ES-I3 (cell line): ENCODE data around the gene RGCC.
"Not testable (repeated sequence)": the region's sequence is repeated elsewhere in the genome, so short reads cannot be mapped to it uniquely, and the experiment has no call there.

ENCODE experiments used
- H3K36me3 ChIP-seq: 2 replicates; pipeline ENCODE4 v1.6.1; 2013; ENCODE audit warnings: mild to moderate bottlenecking, low read length, control low read depth, moderate library complexity; ENCODE audit not compliant: insufficient read depth
- H3K4me1 ChIP-seq: 2 replicates; pipeline ENCODE4 v1.6.1; 2013; ENCODE audit warnings: mild to moderate bottlenecking, control low read depth, low read length; ENCODE audit not compliant: insufficient read depth
- H3K9ac ChIP-seq: 2 replicates; pipeline ENCODE4 v1.6.1; 2013; ENCODE audit warnings: low read depth, mild to moderate bottlenecking, low read length, moderate library complexity
- H3K9me3 ChIP-seq: 2 replicates; pipeline ENCODE4 v1.6.1; 2013; ENCODE audit warnings: mild to moderate bottlenecking, low read length, moderate library complexity; ENCODE audit not compliant: control insufficient read depth, insufficient read depth

Gene RGCC

GRCh38 chr13:41424675-41425074 lies 32.7 kb upstream of the RGCC start:
- H3K4me1 ChIP-seq, H3K9me3 ChIP-seq, H3K9ac ChIP-seq, H3K36me3 ChIP-seq: not testable (repeated sequence)

- no peaks in the 10 kb centered on the region for H3K9me3 ChIP-seq
- H3K4me1 ChIP-seq = no peaks in the 10 kb centered on the region
- H3K9ac ChIP-seq = no peak overlapping the region
- no peaks in the 10 kb centered on the region for H3K36me3 ChIP-seq
These were observed 31.3 kb upstream of the RGCC start for GRCh38 chr13:41426047-41426446.

GRCh38 chr13:41427666-41428065 lies 29.7 kb upstream of the RGCC start:
- H3K9me3 ChIP-seq = no peaks in the 10 kb centered on the region
- H3K4me1 ChIP-seq = no peaks in the 10 kb centered on the region
- peak overlapping the region; percentile 62; the same call in 1 of the 2 replicates for H3K9ac ChIP-seq
- H3K36me3 ChIP-seq = no peaks in the 10 kb centered on the region

GRCh38 chr13:41428155-41428554 lies 29.2 kb upstream of the RGCC start:
- no peaks in the 10 kb centered on the region for H3K4me1 ChIP-seq
- no peaks in the 10 kb centered on the region for H3K36me3 ChIP-seq
- H3K9me3 ChIP-seq = no peaks in the 10 kb centered on the region
- H3K9ac ChIP-seq = peak overlapping the region; percentile 62; the same call in 1 of the 2 replicates

GRCh38 chr13:41434030-41434429 lies 23.3 kb upstream of the RGCC start:
- H3K4me1 ChIP-seq, H3K9me3 ChIP-seq, H3K36me3 ChIP-seq, H3K9ac ChIP-seq: not testable (repeated sequence)

GRCh38 chr13:41434831-41435520 lies 22.4 kb upstream of the RGCC start:
- no peaks in the 10 kb centered on the region for H3K9me3 ChIP-seq
- H3K9ac ChIP-seq = no peak overlapping the region
- H3K4me1 ChIP-seq = no peaks in the 10 kb centered on the region
- H3K36me3 ChIP-seq = no peaks in the 10 kb centered on the region

GRCh38 chr13:41443969-41444368 lies 13.4 kb upstream of the RGCC start:
- no peak overlapping the region for H3K9ac ChIP-seq
- H3K4me1 ChIP-seq = no peaks in the 10 kb centered on the region
- no peaks in the 10 kb centered on the region for H3K36me3 ChIP-seq
- no peaks in the 10 kb centered on the region for H3K9me3 ChIP-seq

- H3K36me3 ChIP-seq = no peaks in the 10 kb centered on the region
- no peaks in the 10 kb centered on the region for H3K9me3 ChIP-seq
- no peaks in the 10 kb centered on the region for H3K4me1 ChIP-seq
- H3K9ac ChIP-seq = no peak overlapping the region
These were observed 4.9 kb upstream of the RGCC start for GRCh38 chr13:41452462-41452861.

- H3K9me3 ChIP-seq = no peaks in the 10 kb centered on the region
- H3K36me3 ChIP-seq = no peaks in the 10 kb centered on the region
- no peak overlapping the region for H3K9ac ChIP-seq
- H3K4me1 ChIP-seq = no peaks in the 10 kb centered on the region
These were observed 3.7 kb upstream of the RGCC start for GRCh38 chr13:41453620-41454019.

- Histone ChIP-seq H3K36me3 (no peaks in the 10 kb centered on the region), H3K9ac (no peak overlapping the region), H3K4me1 (0 out of 2 replicates have a peak, but pooled peaks cover 1% of the 10 kb centered on the region), H3K9me3 (no peaks in the 10 kb centered on the region)
These were observed 3.2 kb upstream of the RGCC start for GRCh38 chr13:41454170-41454569.

GRCh38 chr13:41455725-41456419 lies 1.5 kb upstream of the RGCC start:
- Histone ChIP-seq H3K9ac (peak overlapping the region; percentile 84), H3K9me3 (no peaks in the 10 kb centered on the region), H3K36me3 (no peaks in the 10 kb centered on the region), H3K4me1 (0 out of 2 replicates have a peak, but pooled peaks cover 3% of the 10 kb centered on the region)

GRCh38 chr13:41457589-41458186 lies 338 bp downstream of the RGCC start:
- H3K9ac ChIP-seq = peak overlapping the region; percentile 84
- 0 out of 2 replicates have a peak, but pooled peaks cover 3% of the 10 kb centered on the region for H3K4me1 ChIP-seq
- no peaks in the 10 kb centered on the region for H3K9me3 ChIP-seq
- no peaks in the 10 kb centered on the region for H3K36me3 ChIP-seq

GRCh38 chr13:41458187-41458760 lies 924 bp downstream of the RGCC start:
- Histone ChIP-seq H3K36me3 (no peaks in the 10 kb centered on the region), H3K9ac (peak overlapping the region; percentile 84; the same call in 1 of the 2 replicates), H3K9me3 (no peaks in the 10 kb centered on the region), H3K4me1 (0 out of 2 replicates have a peak, but pooled peaks cover 3% of the 10 kb centered on the region)

- Histone ChIP-seq H3K9ac (peak overlapping the region; percentile 84; the same call in 1 of the 2 replicates), H3K9me3 (no peaks in the 10 kb centered on the region), H3K4me1 (0 out of 2 replicates have a peak, but pooled peaks cover 3% of the 10 kb centered on the region), H3K36me3 (no peaks in the 10 kb centered on the region)
These were observed 1.5 kb downstream of the RGCC start for GRCh38 chr13:41458761-41459431.
